ENCODE measurements around the gene GOLGA3. TPM values are rescaled to one million over a fixed set of nuclear protein-coding genes. Genes with fewer than 3 reads are reported as not detected.

The GOLGA3 gene
- total RNA-seq, 1 donor from 2014 or later: 86.7 TPM

- no peak for DNase-seq (ENCODE audit: low read depth)
- peaks cover 53% of the 10 kb centered on the region for H3K36me3 ChIP-seq (ENCODE audit: insufficient read depth, low read length)
- H3K27ac Mint-ChIP-seq (ENCODE audit: unreplicated experiment): no peak overlapping the region
- no peak overlapping the region for H3K4me2 ChIP-seq (ENCODE audit: low read length)
- no peaks in the 10 kb centered on the region for H3K9me3 ChIP-seq (ENCODE audit: insufficient read depth, low read depth, low read length)
- peaks cover 86% of the 10 kb centered on the region for H4K20me1 ChIP-seq (ENCODE audit: insufficient read depth, low read length)
- no peak overlapping the region for H3K4me3 ChIP-seq (ENCODE audit: insufficient read depth, low read depth, low read length)
- H3K4me1 Mint-ChIP-seq (ENCODE audit: low read depth, unreplicated experiment): no peaks in the 10 kb centered on the region
- H3K4me3 Mint-ChIP-seq (ENCODE audit: unreplicated experiment): no peak overlapping the region
- no peak overlapping the region for H3K9ac ChIP-seq (ENCODE audit: low read length)
- TF ChIP-seq EZH2 (IDR thresholded peaks at IDR 0.05; ENCODE audit: insufficient read depth, low read length): no peak
- no peak for TF ChIP-seq CTCF (IDR thresholded peaks at IDR 0.05; ENCODE audit: insufficient read depth, low read depth, low read length)
- no peaks in the 10 kb centered on the region for H3K9me3 Mint-ChIP-seq (ENCODE audit: unreplicated experiment)
- H3K27me3 Mint-ChIP-seq (ENCODE audit: low read depth, unreplicated experiment): no peaks in the 10 kb centered on the region
- H3K79me2 ChIP-seq (ENCODE audit: insufficient read depth, low read length): peaks cover 41% of the 10 kb centered on the region
- no peak overlapping the region for H2AFZ ChIP-seq (ENCODE audit: low read depth, low read length)
- H3K4me1 ChIP-seq (ENCODE audit: insufficient read depth, low read length): no peaks in the 10 kb centered on the region
- peaks cover 28% of the 10 kb centered on the region for H3K36me3 Mint-ChIP-seq (ENCODE audit: low read depth, unreplicated experiment)
- no peak overlapping the region for H3K27ac ChIP-seq (ENCODE audit: low read depth, low read length)
- no peaks in the 10 kb centered on the region for H3K27me3 ChIP-seq (ENCODE audit: insufficient read depth, low read length)
- FAIRE-seq: no peak
These were observed 97.1 kb downstream of the GOLGA3 start for GRCh38 chr12:132731574-132731973.

GRCh38 chr12:132730353-132730752, 98.3 kb downstream of the GOLGA3 start:
- H3K9me3 ChIP-seq (ENCODE audit: insufficient read depth, low read depth, low read length): no peaks in the 10 kb centered on the region
- H3K9me3 Mint-ChIP-seq (ENCODE audit: unreplicated experiment): no peaks in the 10 kb centered on the region
- H3K4me3 Mint-ChIP-seq (ENCODE audit: unreplicated experiment): no peak overlapping the region
- H3K9ac ChIP-seq (ENCODE audit: low read length): no peak overlapping the region
- H3K27ac Mint-ChIP-seq (ENCODE audit: unreplicated experiment): peak overlapping the region; percentile 66
- H4K20me1 ChIP-seq (ENCODE audit: insufficient read depth, low read length): peaks cover 88% of the 10 kb centered on the region
- no peak overlapping the region for H3K27ac ChIP-seq (ENCODE audit: low read depth, low read length)
- H3K79me2 ChIP-seq (ENCODE audit: insufficient read depth, low read length): peaks cover 42% of the 10 kb centered on the region
- H3K36me3 ChIP-seq (ENCODE audit: insufficient read depth, low read length): peaks cover 60% of the 10 kb centered on the region
- H3K27me3 Mint-ChIP-seq (ENCODE audit: low read depth, unreplicated experiment): no peaks in the 10 kb centered on the region
- FAIRE-seq (no peak), DNase-seq (ENCODE audit: low read depth) (no peak)
- no peaks in the 10 kb centered on the region for H3K4me1 ChIP-seq (ENCODE audit: insufficient read depth, low read length)
- no peaks in the 10 kb centered on the region for H3K27me3 ChIP-seq (ENCODE audit: insufficient read depth, low read length)
- peaks cover 35% of the 10 kb centered on the region for H3K36me3 Mint-ChIP-seq (ENCODE audit: low read depth, unreplicated experiment)
- no peak for TF ChIP-seq EZH2 (IDR thresholded peaks at IDR 0.05; ENCODE audit: insufficient read depth, low read length)
- no peak for TF ChIP-seq CTCF (IDR thresholded peaks at IDR 0.05; ENCODE audit: insufficient read depth, low read depth, low read length)
- no peak overlapping the region for H3K4me3 ChIP-seq (ENCODE audit: insufficient read depth, low read depth, low read length)
- no peaks in the 10 kb centered on the region for H3K4me1 Mint-ChIP-seq (ENCODE audit: low read depth, unreplicated experiment)
- H2AFZ ChIP-seq (ENCODE audit: low read depth, low read length): no peak overlapping the region
- no peak overlapping the region for H3K4me2 ChIP-seq (ENCODE audit: low read length)

- FAIRE-seq (no peak), DNase-seq (ENCODE audit: low read depth) (no peak)
- Histone ChIP-seq H3K9me3 (ENCODE audit: insufficient read depth, low read depth, low read length) (no peaks in the 10 kb centered on the region), H4K20me1 (ENCODE audit: insufficient read depth, low read length) (peaks cover 88% of the 10 kb centered on the region), H3K4me3 (ENCODE audit: insufficient read depth, low read depth, low read length) (no peak overlapping the region), H3K9ac (ENCODE audit: low read length) (no peak overlapping the region), H2AFZ (ENCODE audit: low read depth, low read length) (no peak overlapping the region), H3K27me3 (ENCODE audit: insufficient read depth, low read length) (no peaks in the 10 kb centered on the region), H3K79me2 (ENCODE audit: insufficient read depth, low read length) (peaks cover 42% of the 10 kb centered on the region), H3K36me3 (ENCODE audit: insufficient read depth, low read length) (peaks cover 59% of the 10 kb centered on the region), H3K27ac (ENCODE audit: low read depth, low read length) (no peak overlapping the region), H3K4me1 (ENCODE audit: insufficient read depth, low read length) (no peaks in the 10 kb centered on the region), H3K4me2 (ENCODE audit: low read length) (no peak overlapping the region)
- Mint-ChIP-seq H3K27ac (ENCODE audit: unreplicated experiment) (peak overlapping the region; percentile 66), H3K4me3 (ENCODE audit: unreplicated experiment) (no peak overlapping the region), H3K36me3 (ENCODE audit: low read depth, unreplicated experiment) (peaks cover 36% of the 10 kb centered on the region), H3K4me1 (ENCODE audit: low read depth, unreplicated experiment) (no peaks in the 10 kb centered on the region), H3K27me3 (ENCODE audit: low read depth, unreplicated experiment) (no peaks in the 10 kb centered on the region), H3K9me3 (ENCODE audit: unreplicated experiment) (no peaks in the 10 kb centered on the region)
- TF ChIP-seq EZH2 (IDR thresholded peaks at IDR 0.05; ENCODE audit: insufficient read depth, low read length) (no peak), CTCF (IDR thresholded peaks at IDR 0.05; ENCODE audit: insufficient read depth, low read depth, low read length) (no peak)
These were observed 98.9 kb downstream of the GOLGA3 start for GRCh38 chr12:132729541-132730320.
